H7 (cell line): ENCODE results near the gene SLC9A8. TPM values are rescaled to one million over a fixed set of nuclear protein-coding genes. Genes with fewer than 3 reads are reported as not detected.
A peak's percentile ranks its signal among the peaks of the same experiment; 100 is the strongest.

Experiments used
- DNase-seq: peaks from one replicate; pipeline ENCODE4 v3.0.0; 2012
- H3K27me3 ChIP-seq: 2 replicates; pipeline ENCODE4 v1.6.0; 2011; ENCODE audit warnings: mild to moderate bottlenecking, low read length; ENCODE audit not compliant: control insufficient read depth, insufficient read depth
- H3K36me3 ChIP-seq: replicated peaks from 2 replicates; pipeline ENCODE4 v1.5.1; 2011; ENCODE audit warnings: low read length; ENCODE audit not compliant: control insufficient read depth, insufficient read depth
- H3K4me3 ChIP-seq: 2 replicates; pipeline ENCODE4 v1.5.1; 2011; ENCODE audit warnings: low read depth, mild to moderate bottlenecking, control low read depth, low read length, moderate library complexity; ENCODE audit not compliant: insufficient read depth
- total RNA-seq: library from RNA; depleted of rRNA; stranded (reverse); fragments of >200 nt; shearing (Covaris generic); gene quantifications from 2 replicates; pipeline ENCODE4 v1.2.3, GENCODE V29; 2014

The SLC9A8 gene
- total RNA-seq, 1 experiment from 2014 or later, result 6.7 TPM

GRCh38 chr20:49862607-49863200 lies 50.1 kb downstream of the SLC9A8 start:
- Histone ChIP-seq H3K27me3 (no peaks in the 10 kb centered on the region), H3K4me3 (no peak overlapping the region), H3K36me3 (peaks cover 2% of the 10 kb centered on the region)
- DNase-seq, result no peak

- peaks cover 2% of the 10 kb centered on the region for H3K36me3 ChIP-seq
- H3K4me3 ChIP-seq, result no peak overlapping the region
- H3K27me3 ChIP-seq, result no peaks in the 10 kb centered on the region
- no peak for DNase-seq
These were observed 51.0 kb downstream of the SLC9A8 start for GRCh38 chr20:49863666-49864065.

- H3K4me3 ChIP-seq, result no peak overlapping the region
- DNase-seq, result no peak
- H3K36me3 ChIP-seq, result peaks cover 2% of the 10 kb centered on the region
- H3K27me3 ChIP-seq, result no peaks in the 10 kb centered on the region
These were observed 52.9 kb downstream of the SLC9A8 start for GRCh38 chr20:49865559-49865958.

GRCh38 chr20:49866051-49866450 lies 53.4 kb downstream of the SLC9A8 start:
- Histone ChIP-seq H3K36me3 (peaks cover 2% of the 10 kb centered on the region), H3K4me3 (no peak overlapping the region), H3K27me3 (no peaks in the 10 kb centered on the region)
- DNase-seq, result no peak

- no peaks in the 10 kb centered on the region for H3K27me3 ChIP-seq
- DNase-seq, result peak; percentile 54
- H3K36me3 ChIP-seq, result peaks cover 2% of the 10 kb centered on the region
- H3K4me3 ChIP-seq, result no peak overlapping the region
These were observed 55.0 kb downstream of the SLC9A8 start for GRCh38 chr20:49867453-49868215.

- peaks cover 2% of the 10 kb centered on the region for H3K36me3 ChIP-seq
- DNase-seq, result no peak
- no peaks in the 10 kb centered on the region for H3K27me3 ChIP-seq
- H3K4me3 ChIP-seq, result no peak overlapping the region
These were observed 55.9 kb downstream of the SLC9A8 start for GRCh38 chr20:49868538-49868937.

GRCh38 chr20:49868964-49869363 lies 56.3 kb downstream of the SLC9A8 start:
- no peak for DNase-seq
- H3K27me3 ChIP-seq, result no peaks in the 10 kb centered on the region
- peaks cover 2% of the 10 kb centered on the region for H3K36me3 ChIP-seq
- no peak overlapping the region for H3K4me3 ChIP-seq

GRCh38 chr20:49870261-49870660 lies 57.6 kb downstream of the SLC9A8 start:
- no peaks in the 10 kb centered on the region for H3K27me3 ChIP-seq
- H3K4me3 ChIP-seq, result no peak overlapping the region
- peaks cover 2% of the 10 kb centered on the region; the same call in 1 of the 2 replicates for H3K36me3 ChIP-seq
- no peak for DNase-seq

- no peaks in the 10 kb centered on the region for H3K36me3 ChIP-seq
- DNase-seq, result no peak
- no peak overlapping the region for H3K4me3 ChIP-seq
- H3K27me3 ChIP-seq, result no peaks in the 10 kb centered on the region
These were observed 58.8 kb downstream of the SLC9A8 start for GRCh38 chr20:49871391-49871948.

GRCh38 chr20:49872056-49872455 lies 59.4 kb downstream of the SLC9A8 start:
- DNase-seq, result no peak
- H3K4me3 ChIP-seq, result no peak overlapping the region
- H3K36me3 ChIP-seq, result no peaks in the 10 kb centered on the region
- H3K27me3 ChIP-seq, result no peaks in the 10 kb centered on the region

GRCh38 chr20:49874696-49875095 lies 62.1 kb downstream of the SLC9A8 start:
- no peak for DNase-seq
- Histone ChIP-seq H3K4me3 (no peak overlapping the region), H3K36me3 (no peaks in the 10 kb centered on the region), H3K27me3 (no peaks in the 10 kb centered on the region)

GRCh38 chr20:49877386-49877921 lies 64.8 kb downstream of the SLC9A8 start:
- DNase-seq, result no peak
- no peaks in the 10 kb centered on the region for H3K27me3 ChIP-seq
- no peak overlapping the region for H3K4me3 ChIP-seq
- no peaks in the 10 kb centered on the region for H3K36me3 ChIP-seq

GRCh38 chr20:49878977-49879376 lies 66.3 kb downstream of the SLC9A8 start:
- H3K36me3 ChIP-seq, result peaks cover 3% of the 10 kb centered on the region
- no peaks in the 10 kb centered on the region for H3K27me3 ChIP-seq
- H3K4me3 ChIP-seq, result no peak overlapping the region
- no peak for DNase-seq

GRCh38 chr20:49880177-49880576 lies 67.5 kb downstream of the SLC9A8 start:
- H3K27me3 ChIP-seq, result no peaks in the 10 kb centered on the region
- no peak overlapping the region for H3K4me3 ChIP-seq
- H3K36me3 ChIP-seq, result peaks cover 5% of the 10 kb centered on the region
- DNase-seq, result no peak
